ENCODE measurements around the gene UNG.

UNG gene

DNA sequence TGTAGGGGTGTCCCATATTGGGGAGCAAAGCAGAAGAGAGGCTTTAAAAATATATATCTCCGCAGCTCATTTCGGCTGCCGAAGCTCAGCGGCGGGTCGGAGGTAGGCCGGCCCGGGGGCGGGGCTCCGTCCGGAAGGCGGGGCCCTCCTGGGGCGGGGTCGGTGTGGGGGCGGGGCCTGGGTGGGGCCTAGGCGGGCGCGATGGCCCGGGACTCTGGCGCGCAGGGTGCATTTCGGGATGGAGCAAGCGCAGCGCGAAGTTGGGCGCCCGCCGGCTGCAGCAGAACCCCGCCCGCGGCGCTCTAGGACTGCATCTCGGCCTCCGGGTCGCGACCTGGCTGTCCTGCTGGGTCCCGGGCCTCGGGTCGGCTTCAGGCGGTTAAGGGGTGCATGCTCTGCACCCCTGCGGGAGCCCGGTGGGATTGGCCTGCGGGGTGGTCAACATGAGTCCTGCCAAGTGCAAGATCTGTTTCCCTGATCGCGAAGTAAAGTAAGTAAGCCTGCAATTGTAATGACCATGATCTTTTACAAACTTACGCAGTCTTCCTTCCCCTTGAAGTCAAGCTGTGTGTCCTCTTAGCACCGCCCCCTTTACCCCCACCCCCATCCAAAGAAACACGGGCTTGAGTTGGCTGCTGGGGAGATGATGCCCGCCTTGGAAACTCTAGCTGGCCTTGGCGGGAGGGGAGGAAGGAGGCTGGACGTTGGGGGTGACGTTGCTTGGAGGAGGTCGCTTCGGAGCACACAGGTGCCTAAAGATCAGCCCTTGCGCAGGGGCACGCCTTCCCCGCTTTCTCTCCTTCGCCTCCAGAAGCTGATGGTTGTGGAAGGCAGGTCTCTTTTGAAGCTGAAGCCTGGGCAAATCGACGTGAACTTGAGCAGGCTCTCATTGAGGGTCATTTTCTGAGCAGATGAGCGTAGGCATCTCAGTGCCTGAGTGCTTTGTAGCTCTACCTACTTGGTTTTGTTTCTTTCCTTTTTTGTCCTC, 57.3 kb downstream of the UNG start:
- DNase-seq (ENCODE audit: extremely low read depth in 1 of 2, low read depth in 1 of 2), result peak; percentile 64 to 70

DNA sequence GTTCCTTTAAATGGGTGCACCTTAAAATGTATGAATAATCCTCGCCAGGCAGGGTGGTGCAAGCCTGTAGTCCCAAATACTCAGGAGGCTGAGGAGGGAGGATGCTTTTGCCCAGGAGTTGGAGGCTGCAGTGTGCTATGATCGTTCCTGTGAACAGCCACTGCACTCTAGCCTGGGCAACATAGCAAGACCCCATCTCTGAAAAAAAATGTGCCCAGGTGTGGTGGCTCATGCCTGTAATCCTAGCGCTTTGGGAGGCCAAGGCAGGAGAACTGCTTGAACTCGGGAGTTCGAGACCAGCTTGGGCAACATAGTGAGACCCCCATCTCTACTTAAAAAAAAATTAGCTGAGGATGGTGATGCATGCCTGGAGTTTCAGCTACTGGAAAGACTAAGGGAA, 58.6 kb downstream of the UNG start:
- DNase-seq (ENCODE audit: extremely low read depth in 1 of 2, low read depth in 1 of 2), result no peak

DNA sequence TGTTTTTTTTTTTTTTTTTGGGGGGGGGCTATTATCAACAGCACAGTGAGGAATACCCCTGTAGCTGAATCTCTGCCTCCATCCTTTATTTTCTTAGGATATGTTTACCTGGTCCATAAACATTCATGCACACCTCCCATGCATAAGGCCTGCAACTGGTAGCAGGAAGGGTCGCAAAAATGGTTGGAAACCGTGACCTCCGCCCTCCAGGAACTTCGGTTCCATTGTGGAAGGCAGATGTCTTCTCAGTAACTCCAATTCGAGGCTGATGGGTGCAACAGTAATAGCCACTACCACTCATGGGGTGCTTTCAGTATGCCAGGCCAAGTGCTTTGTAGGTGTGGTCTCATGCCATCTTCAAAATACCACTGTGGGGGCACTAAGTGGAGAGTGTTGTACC, 59.2 kb downstream of the UNG start:
- DNase-seq (ENCODE audit: extremely low read depth in 1 of 2, low read depth in 1 of 2), result no peak

DNA sequence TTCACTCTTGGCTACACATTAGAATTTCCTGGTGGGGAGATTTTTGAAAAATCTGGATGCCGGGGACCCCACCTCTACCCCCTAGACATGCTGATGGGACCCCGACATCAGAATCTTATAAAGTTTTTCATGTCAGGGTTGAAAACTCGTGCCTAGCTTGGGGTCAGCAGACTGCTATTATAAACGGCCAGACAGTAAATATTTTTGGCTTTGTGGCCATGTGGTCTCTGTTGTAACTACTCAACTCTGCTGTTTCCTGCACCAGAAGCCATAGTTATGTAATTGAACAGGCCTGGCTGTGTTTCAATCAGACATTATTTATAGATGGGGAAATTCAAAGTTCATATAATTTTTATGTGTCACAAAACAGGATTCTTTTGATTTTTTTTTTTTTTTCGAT, 60.6 kb downstream of the UNG start:
- no peak for DNase-seq (ENCODE audit: extremely low read depth in 1 of 2, low read depth in 1 of 2)

DNA sequence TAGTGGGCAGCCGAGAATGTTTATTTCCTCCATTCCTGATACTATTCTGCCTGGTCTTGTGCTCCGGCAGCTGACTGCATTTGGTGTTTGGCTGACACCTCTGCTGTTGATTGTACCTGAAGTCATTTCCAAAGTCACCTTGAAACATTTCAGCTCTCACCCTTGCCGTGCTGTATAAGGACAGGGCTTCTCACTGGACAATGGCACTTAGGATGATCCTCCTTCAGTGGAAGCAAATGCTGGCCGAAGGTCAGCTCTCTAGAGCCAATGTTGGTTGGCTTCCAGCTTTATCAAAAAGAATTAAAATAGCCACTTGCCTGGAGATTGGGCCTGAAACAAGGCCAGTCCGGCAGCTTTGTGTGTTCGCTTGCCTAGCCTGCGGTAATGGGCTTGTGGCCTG, 63.0 kb downstream of the UNG start:
- DNase-seq (ENCODE audit: extremely low read depth in 1 of 2, low read depth in 1 of 2), result no peak
